Natural killer cell (primary cell): ENCODE measurements around the gene OR10H1. TPM values are rescaled to one million over a fixed set of nuclear protein-coding genes. Genes with fewer than 3 reads are reported as not detected.
"Not testable (repeated sequence)": the region's sequence is repeated elsewhere in the genome, so short reads cannot be mapped to it uniquely, and the experiment has no call there.

Experiments
- ATAC-seq, 3 donors: fragments of 150-1000 bp in 2 of 3; fragments of 200-7000 bp in 1 of 3; cut with Tn5 transposase; 1 replicate in 1 of 3; 2 replicates in 2 of 3; pipeline ENCODE4 v1.10.0; 2021; ENCODE audit warnings: mild to moderate bottlenecking in 2 of 3, moderate library complexity in 2 of 3
- DNase-seq, 2 donors: peaks; one replicate each; pipeline versions ENCODE4 v3.0.0 to v3.0.0-alpha.2; 2013 to 2021; ENCODE audit warnings: mixed read lengths in 1 of 2
- H3K27ac ChIP-seq: one replicate; pipeline ENCODE4 v1.5.1; 2013; ENCODE audit warnings: mild to moderate bottlenecking, low read length
- H3K27me3 ChIP-seq: one replicate; pipeline ENCODE4 v1.6.1; 2013; ENCODE audit warnings: low read length; ENCODE audit not compliant: control insufficient read depth, insufficient read depth
- H3K36me3 ChIP-seq: one replicate; pipeline ENCODE4 v1.6.1; 2013; ENCODE audit warnings: low read length; ENCODE audit not compliant: control insufficient read depth, insufficient read depth
- H3K4me1 ChIP-seq: one replicate; pipeline ENCODE4 v1.6.1; 2013; ENCODE audit warnings: low read length; ENCODE audit not compliant: control insufficient read depth, insufficient read depth
- H3K4me3 ChIP-seq: one replicate; pipeline ENCODE4 v1.5.1; 2013; ENCODE audit warnings: low read length
- H3K9me3 ChIP-seq: one replicate; pipeline ENCODE4 v1.6.1; 2013; ENCODE audit warnings: low read length; ENCODE audit not compliant: control insufficient read depth, insufficient read depth
- H3K27ac Mint-ChIP-seq, 2 donors: one replicate each; pipeline ENCODE4 v1.8.0; 2022; ENCODE audit warnings: mild to moderate bottlenecking in 2 of 2, mixed read lengths in 2 of 2, moderate library complexity in 1 of 2
- H3K27me3 Mint-ChIP-seq, 2 donors: one replicate each; pipeline ENCODE4 v1.8.0; 2022; ENCODE audit warnings: low read depth in 2 of 2, mixed read lengths in 2 of 2
- H3K36me3 Mint-ChIP-seq: one replicate; pipeline ENCODE4 v1.8.0; 2022; ENCODE audit warnings: mixed read lengths
- H3K4me1 Mint-ChIP-seq, 2 donors: one replicate each; pipeline ENCODE4 v1.8.0; 2022; ENCODE audit warnings: mixed read lengths in 2 of 2
- H3K4me3 Mint-ChIP-seq: one replicate; pipeline ENCODE4 v1.8.0; 2022; ENCODE audit warnings: mild to moderate bottlenecking, moderate library complexity, mixed read lengths
- H3K9me3 Mint-ChIP-seq, 2 donors: one replicate each; pipeline ENCODE4 v1.8.0; 2022; ENCODE audit warnings: mixed read lengths in 2 of 2
- CTCF ChIP-seq: fragments of 200-600 bp; IDR thresholded peaks from one replicate; pipeline ENCODE4 v1.8.0; 2022; ENCODE audit warnings: antibody characterized with exemption
- WGBS: methylation state at CpG from one replicate; pipeline ENCODE4 v1.1.7; 2013; ENCODE audit warnings: missing lambda C conversion rate; ENCODE audit not compliant: insufficient coverage; 5-methylcytosine and 5-hydroxymethylcytosine counted together
- intact Hi-C: fragments of 100-400 bp; cut with micrococcal nuclease; formaldehyde crosslinking; loops from one replicate; pipeline ENCODE4 v1.14.2; 2022
- total RNA-seq, 4 donors: library from RNA; stranded (reverse); fragments of 120-200 nt in 1 of 4; gene quantifications; one replicate each; pipeline versions ENCODE4 v1.2.3 to v1.2.4, GENCODE V29; 2013 to 2022

The OR10H1 gene
- total RNA-seq, 3 donors from 2014 or later (not counting 1 experiment from before 2014, with no cell fraction given) = 0.08 to 0.12 TPM; not detected in 1

- H3K4me1 ChIP-seq = peaks cover 9% of the 10 kb centered on the region
- Mint-ChIP-seq H3K27me3 (peaks cover 19 to 25% of the 10 kb centered on the region in 2 donors), H3K36me3 (no peaks in the 10 kb centered on the region), H3K9me3 (no peaks in the 10 kb centered on the region), H3K4me1 (peaks cover 0 to 15% of the 10 kb centered on the region in 2 donors), H3K27ac (no peak overlapping the region), H3K4me3 (no peak overlapping the region)
- peak in 1 of 3 donors; percentile 45 for ATAC-seq
- no peak overlapping the region for H3K27ac ChIP-seq
- H3K9me3 ChIP-seq = no peaks in the 10 kb centered on the region
- H3K27me3 ChIP-seq = no peaks in the 10 kb centered on the region
- intact Hi-C loops = no loop called here
- H3K4me3 ChIP-seq = no peak overlapping the region
- H3K36me3 ChIP-seq = no peaks in the 10 kb centered on the region
- DNase-seq = peak in 1 of 2 donors; percentile 78
- no peak for TF ChIP-seq CTCF
- WGBS = 39% methylated on average over 5 of the region's 6 CpGs
Measured at GRCh38 chr19:15812060-15812722, 3.3 kb downstream of the OR10H1 start.

GRCh38 chr19:15811476-15811875, 4.0 kb downstream of the OR10H1 start:
- no peak overlapping the region for H3K4me3 Mint-ChIP-seq
- H3K9me3 Mint-ChIP-seq = no peaks in the 10 kb centered on the region
- ATAC-seq = no peak
- H3K4me1 ChIP-seq = peaks cover 9% of the 10 kb centered on the region
- H3K4me1 Mint-ChIP-seq = peaks cover 0 to 15% of the 10 kb centered on the region in 2 donors
- no peaks in the 10 kb centered on the region for H3K36me3 ChIP-seq
- DNase-seq = no peak
- no peaks in the 10 kb centered on the region for H3K36me3 Mint-ChIP-seq
- 87% methylated on average over 4 of the region's 4 CpGs for WGBS
- intact Hi-C loops = no loop called here
- no peaks in the 10 kb centered on the region for H3K27me3 ChIP-seq
- H3K27ac ChIP-seq = no peak overlapping the region
- H3K4me3 ChIP-seq = no peak overlapping the region
- H3K9me3 ChIP-seq = no peaks in the 10 kb centered on the region
- H3K27me3 Mint-ChIP-seq = peaks cover 21 to 28% of the 10 kb centered on the region in 2 donors
- no peak overlapping the region for H3K27ac Mint-ChIP-seq
- no peak for TF ChIP-seq CTCF

- no peak overlapping the region for H3K4me3 ChIP-seq
- H3K4me1 Mint-ChIP-seq = peaks cover 0 to 15% of the 10 kb centered on the region in 2 donors
- 65% methylated on average over 7 of the region's 7 CpGs for WGBS
- no peaks in the 10 kb centered on the region for H3K27me3 ChIP-seq
- intact Hi-C loops = no loop called here
- DNase-seq (no peak), ATAC-seq (no peak)
- no peaks in the 10 kb centered on the region for H3K9me3 Mint-ChIP-seq
- no peak for TF ChIP-seq CTCF
- H3K4me1 ChIP-seq = peaks cover 9% of the 10 kb centered on the region
- H3K27me3 Mint-ChIP-seq = peaks cover 21 to 28% of the 10 kb centered on the region in 2 donors
- H3K27ac ChIP-seq = no peak overlapping the region
- H3K36me3 Mint-ChIP-seq = no peaks in the 10 kb centered on the region
- no peaks in the 10 kb centered on the region for H3K9me3 ChIP-seq
- H3K36me3 ChIP-seq = no peaks in the 10 kb centered on the region
- H3K4me3 Mint-ChIP-seq = no peak overlapping the region
- H3K27ac Mint-ChIP-seq = no peak overlapping the region
Measured at GRCh38 chr19:15810335-15810734, 5.1 kb downstream of the OR10H1 start.

- H3K27ac Mint-ChIP-seq, DNase-seq: not testable (repeated sequence)
- 96% methylated on average over 14 of the region's 18 CpGs for WGBS
Measured at GRCh38 chr19:15794279-15794678, 21.2 kb downstream of the OR10H1 start.

More at GRCh38 chr19:15794279-15794678, 21.2 kb downstream of the OR10H1 start:
- peaks cover 11 to 12% of the 10 kb centered on the region in 2 donors for H3K27me3 Mint-ChIP-seq
- H3K36me3 ChIP-seq, H3K9me3 Mint-ChIP-seq, H3K4me3 ChIP-seq, H3K36me3 Mint-ChIP-seq, H3K4me1 ChIP-seq, H3K4me1 Mint-ChIP-seq, H3K27ac ChIP-seq, intact Hi-C loops, H3K4me3 Mint-ChIP-seq, ATAC-seq, H3K27me3 ChIP-seq, H3K9me3 ChIP-seq: not testable (repeated sequence)
